NOMO-1 treated with dmso at 0.1 percent for 144 hours (cell line): Measurements from ENCODE around the gene GGT6.

Experiments
- DNase-seq: peaks from one replicate; lab custom pipeline; 2025; ENCODE audit not compliant: unreplicated experiment; lab: John Stamatoyannopoulos, UW

The GGT6 gene

DNA sequence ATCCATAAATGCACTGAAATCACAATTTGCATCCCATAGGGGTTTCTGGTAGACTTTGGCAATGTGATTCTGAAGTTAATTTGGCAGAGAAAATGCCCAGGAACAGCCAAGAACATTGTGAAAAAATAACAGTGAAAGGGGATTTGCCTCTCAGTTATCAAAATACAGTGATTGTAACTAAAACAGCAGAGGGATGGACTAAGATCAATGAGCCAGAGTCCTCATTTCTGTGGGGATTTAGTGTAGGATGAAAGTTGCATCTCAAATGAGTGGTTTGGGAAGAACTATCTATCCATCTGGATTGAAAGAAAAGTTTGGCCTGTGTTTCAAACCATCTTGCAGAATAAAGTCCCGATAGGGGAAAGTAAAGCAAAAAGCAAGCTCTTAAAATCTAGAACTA lies 33.2 kb downstream of the GGT6 start:
- DNase-seq, result no peak

- no peak for DNase-seq
Measured at GRCh38 chr17:4525691-4526397, 34.5 kb downstream of the GGT6 start.

DNA sequence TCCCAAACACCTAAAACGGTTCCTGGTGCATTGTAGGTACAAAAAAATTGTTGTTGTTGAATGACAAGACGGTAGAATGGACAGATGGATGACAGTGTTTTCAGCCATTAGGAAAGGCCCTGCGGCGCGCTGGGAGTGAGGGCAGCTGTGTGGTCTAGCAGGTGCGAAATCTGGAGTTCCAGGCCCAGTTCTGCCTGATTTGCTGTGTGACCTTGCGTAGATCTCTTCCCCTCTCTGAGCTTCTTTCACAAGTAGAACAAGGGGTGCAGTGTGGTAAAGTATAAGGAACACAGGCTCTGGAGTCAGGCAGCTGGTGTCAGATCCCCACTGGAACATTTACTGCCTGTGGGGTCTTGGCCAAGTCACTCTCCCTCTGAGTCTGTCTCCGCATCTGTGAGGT lies 36.4 kb downstream of the GGT6 start:
- DNase-seq, result no peak

- DNase-seq, result no peak
Measured at GRCh38 chr17:4522661-4523060, 37.7 kb downstream of the GGT6 start.

- no peak for DNase-seq
Measured at GRCh38 chr17:4520894-4521600, 39.3 kb downstream of the GGT6 start.

DNA sequence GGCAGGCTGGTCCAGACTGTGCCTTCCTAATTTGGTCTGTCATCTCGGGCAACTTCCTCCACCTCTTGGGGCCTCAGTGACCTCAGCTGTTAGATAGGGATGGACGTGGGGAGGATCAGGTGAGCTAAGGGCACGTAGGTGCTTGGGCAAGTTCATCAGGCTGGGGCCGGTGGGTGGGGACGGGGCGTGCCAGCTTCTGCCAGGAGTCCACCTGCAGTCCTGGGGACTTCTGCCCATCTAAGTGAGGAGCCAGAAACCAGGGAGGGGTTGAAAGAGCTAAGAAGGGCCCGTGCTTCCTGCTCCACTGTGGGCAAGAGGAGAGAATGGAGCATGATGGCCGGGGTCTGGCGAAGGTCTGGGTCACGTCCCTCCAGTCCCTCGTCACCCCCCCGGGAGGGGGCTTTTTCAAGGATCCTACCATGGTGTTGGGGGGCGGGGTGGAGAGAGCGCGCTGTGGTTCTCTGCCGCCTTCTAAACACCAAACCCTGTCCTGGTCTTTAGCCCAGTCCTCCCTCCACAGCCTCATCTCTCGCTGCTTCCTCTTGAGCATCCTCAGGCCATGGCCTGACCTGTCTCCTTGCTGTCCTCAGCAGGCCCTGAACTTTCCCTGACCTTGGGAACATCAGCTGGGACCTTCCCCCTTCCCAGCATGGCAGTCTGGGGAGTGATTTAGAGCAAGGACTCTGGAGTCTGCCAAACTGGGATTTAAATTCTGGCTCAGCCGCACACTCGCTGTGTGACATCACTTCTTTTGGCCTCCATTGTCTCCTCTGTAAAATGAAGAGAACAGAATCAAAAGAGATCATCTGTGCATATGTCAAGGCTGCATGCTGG lies 40.1 kb downstream of the GGT6 start:
- DNase-seq, result no peak

DNA sequence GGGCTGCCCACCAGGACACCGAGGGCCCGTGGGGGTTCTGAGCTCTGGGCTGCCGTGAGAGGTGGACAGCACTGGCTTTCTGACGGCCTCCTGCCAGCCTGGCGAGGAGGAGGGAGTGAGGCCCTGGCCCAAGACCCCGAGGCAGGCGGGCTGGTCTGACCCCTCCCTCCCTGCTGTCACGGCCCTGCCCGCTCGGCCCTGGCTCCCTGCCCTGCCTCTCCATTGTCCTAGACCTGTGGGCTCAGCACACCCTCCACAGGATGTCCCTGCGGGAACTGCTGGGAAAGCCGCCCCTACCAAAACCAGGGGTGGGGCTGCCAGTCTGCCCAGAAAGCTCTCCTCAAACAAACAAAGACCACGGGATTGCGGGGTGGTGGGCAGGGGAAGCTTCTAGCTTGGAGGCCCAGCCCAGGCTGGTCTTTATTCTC lies 41.0 kb downstream of the GGT6 start:
- DNase-seq, result no peak

GRCh38 chr17:4518901-4519300 lies 41.5 kb downstream of the GGT6 start:
- no peak for DNase-seq

DNA sequence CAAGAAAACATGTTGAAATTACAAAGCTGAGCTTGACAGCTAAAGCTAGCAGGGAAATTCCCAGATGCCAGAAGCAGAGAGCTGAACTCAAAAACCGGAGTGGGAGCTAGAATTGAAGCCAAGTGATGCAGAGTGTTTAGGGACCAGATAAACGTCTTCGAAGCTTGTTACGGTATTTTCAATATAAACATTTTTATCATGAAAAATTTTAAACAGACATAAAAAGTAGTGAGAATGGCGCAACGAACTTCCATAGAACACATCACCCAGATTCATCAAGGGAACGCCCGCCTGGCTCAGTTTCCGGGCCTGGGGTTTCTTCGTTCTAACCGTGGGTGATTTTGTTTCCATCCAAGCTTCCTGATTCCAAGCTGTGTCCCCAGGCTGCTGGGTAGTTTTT lies 43.6 kb downstream of the GGT6 start:
- no peak for DNase-seq

DNA sequence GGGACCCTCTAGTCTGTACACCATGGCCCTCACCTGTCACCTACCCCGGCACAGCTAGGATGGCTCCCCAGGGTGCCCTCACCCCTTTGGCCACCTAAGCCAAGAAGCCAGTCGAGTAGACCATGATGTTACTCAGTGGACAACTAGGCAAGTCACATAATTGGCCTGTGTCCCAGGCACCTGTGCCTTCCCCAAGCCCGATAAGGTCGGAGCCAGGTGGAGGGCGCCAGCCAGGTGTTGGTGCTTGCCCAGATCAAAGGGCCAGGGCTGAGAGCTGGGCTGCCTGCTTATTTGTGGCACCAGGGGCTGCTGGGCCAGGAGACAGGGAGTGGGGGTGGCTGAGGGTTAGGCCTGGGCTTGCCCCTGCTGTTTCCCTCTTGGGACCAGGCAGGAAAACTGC lies 44.9 kb downstream of the GGT6 start:
- DNase-seq, result no peak

DNA sequence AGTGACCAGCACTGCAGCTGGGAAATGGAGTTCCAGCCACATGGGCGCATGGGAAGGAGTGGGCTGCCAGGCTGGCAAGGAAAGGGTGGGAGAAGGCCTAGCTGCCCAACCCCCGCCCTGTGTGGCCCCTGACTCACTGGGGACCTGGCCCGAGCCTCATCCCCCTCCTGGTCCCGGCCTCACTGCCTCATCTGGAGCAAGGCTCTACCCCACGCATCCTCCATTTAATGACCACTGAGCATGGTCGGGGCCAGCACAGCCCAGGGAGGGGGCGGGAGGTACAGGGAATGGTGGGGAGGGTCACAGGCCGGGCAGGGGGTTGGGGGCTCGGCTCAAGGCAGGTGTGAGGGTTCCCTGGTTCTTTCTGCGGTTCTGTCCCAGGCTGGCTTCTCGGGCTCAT lies 45.6 kb downstream of the GGT6 start:
- DNase-seq, result no peak

- DNase-seq, result no peak
Measured at GRCh38 chr17:4514206-4514605, 46.2 kb downstream of the GGT6 start.

DNA sequence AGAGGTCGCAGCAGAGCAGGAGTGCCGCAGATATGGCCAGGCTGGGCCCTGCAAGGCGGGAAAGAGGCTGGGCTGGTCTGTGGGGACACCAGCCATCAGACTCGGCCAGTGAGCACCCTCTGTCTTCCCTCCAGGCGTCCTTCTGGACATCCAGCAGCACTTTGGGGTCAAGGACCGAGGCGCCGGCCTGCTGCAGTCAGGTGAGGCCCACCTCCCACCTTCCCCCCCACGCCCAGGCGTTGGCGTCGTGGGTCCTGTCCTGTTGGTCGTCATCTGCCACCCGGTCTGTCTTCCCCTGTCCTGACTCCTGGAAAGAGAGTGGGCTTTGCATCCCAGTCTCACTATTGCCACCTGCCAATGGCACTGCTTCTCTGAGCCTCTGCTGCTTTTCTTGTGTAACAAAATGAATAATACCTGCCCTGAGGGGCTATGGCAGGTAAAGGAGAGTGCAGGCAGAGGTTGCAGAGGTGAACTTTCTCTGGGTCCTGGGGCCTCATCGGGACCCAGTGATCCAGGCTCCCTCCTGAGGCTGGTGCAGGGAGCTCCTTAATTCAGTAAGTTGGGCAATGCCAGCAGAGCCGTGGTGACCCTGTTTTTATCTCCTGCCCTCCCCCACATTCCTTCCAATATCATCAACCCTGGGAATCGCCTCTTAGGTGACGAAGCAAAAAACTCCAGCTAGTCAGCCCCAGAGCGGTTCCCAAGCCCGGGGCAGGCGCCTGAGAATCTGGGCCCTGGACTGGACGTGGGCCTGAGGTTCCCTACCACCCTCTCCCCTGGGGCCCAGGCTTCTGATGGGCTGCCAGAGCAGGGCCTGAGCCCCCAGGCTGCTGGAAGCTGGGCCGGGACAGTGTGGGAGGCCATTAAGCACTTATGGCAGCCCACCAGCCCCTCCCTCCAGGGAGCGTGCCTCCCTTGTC lies 47.0 kb downstream of the GGT6 start:
- DNase-seq, result no peak

GRCh38 chr17:4512156-4513112 lies 47.9 kb downstream of the GGT6 start:
- DNase-seq, result no peak

DNA sequence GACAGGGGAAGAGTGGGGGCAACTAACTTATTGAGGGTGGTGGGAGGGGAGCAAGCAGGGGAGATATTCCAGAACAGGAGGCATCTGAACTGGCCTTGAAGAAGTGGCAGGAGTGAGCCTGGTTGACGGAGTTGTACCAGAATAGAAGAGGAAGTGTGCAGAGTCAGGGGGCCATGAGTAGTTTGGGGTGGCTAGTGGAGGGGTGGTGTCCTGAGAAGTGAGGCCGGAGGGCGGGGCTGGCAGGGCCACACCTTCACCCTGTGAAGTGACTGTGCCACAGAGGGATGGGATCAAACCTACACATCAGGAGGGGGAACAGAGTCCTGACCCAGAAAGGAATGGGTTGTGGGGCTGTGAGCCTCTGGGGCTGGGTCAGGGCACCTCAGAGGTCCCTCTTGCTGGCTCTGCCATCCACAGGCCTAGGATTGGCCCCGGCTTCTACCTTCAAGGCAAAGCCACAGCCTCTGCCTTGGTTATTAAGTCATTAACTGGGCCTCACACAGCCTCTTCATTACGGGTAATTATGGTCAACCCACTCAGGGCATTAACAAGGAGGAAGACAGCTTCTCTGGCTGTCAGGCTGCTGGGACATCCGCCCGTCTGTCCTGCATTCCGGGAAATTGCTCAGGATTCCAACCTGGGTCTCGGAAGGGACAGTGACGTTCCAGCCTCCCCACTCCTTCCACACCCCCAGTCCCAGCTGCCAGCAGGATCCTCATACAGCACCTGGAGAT lies 49.0 kb downstream of the GGT6 start:
- DNase-seq, result peak; percentile 58

DNA sequence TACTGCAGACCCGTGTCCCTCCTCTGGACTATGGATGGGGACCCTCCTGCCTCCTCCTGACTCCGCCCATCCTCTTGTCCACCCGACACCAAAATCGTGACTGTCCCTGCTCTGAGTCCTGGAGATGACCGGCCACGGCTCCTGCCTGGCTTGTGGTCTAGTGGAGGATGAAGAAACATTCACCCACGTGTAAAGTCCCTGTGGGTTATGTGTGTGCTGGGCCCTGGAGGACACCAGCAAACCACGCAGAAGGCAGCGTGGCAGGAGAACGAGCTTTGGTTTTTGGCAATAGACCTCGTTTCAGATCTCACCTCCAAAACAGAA lies 49.8 kb downstream of the GGT6 start:
- no peak for DNase-seq

- DNase-seq, result no peak
Measured at GRCh38 chr17:4509923-4510617, 50.3 kb downstream of the GGT6 start.

DNA sequence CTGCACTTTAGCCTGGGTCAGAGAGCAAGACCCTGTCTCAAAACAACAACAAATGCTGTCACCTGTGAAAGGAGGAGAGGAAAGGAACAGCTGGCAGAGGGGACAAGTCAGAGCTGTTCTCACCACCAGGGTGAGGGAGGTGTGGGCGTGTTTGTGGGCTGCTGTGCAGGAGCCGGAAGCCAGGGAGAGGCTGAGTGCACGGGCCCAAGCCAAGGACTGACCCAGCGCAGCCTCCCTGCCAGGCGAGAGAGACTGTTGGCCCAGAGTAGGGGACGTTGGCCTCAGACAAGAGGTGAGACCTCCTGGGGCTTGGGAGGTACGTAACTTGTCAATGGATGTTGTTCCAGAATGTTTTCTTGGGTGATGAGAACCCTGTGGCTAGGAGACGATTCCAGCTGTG lies 51.0 kb downstream of the GGT6 start:
- no peak for DNase-seq

DNA sequence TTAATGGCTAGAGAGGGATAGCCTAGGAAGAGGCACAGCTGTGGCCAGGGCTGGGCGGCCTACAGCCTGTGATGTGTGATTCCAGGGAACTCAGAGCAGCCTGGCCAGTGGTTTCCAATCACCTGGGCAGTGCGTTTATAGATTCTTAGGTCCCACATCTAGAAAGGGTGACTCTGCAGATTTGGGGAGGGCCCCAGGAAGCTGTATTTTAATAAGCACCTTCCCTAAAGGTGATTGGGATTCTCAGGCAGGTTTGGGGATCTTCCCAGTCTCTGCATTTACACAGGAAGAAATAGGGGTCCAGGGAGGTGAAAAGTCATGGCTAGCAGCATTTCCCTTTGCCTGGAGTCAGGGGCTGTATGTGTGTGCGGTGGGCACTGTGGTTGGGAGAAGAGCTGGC lies 52.2 kb downstream of the GGT6 start:
- DNase-seq, result no peak
